ENCODE data around the gene AOC1. TPM values are rescaled to one million over a fixed set of nuclear protein-coding genes. Genes with fewer than 3 reads are reported as not detected.

Gene AOC1
- polyA plus RNA-seq, 2 of the 4 experiments (the other 2 are of a cell fraction), result not detected

DNA sequence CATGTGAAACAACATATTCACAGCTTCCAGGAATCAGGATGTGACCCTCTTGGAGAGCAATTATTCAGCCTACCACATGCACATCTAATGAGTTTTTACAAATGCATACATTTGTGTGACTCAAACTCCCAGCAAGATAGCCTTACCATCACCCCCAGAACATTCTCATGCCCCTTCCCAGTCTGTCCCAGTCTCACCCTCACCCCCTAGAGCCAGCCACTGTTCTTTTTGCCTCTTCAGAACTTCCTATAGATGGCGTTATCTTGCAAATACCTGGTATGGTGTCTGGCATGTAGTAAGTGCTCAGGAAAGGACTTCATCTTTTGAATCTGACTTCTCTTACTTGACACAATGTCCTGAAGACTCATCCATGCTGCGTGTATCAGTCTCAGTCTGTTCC lies 23.9 kb upstream of the AOC1 start:
- H3K4me1 ChIP-seq, result no peaks in the 10 kb centered on the region
- no peak overlapping the region for H3K4me2 ChIP-seq
- CTCF ChIA-PET, result no interaction called here
- DNase-seq (ENCODE audit: low read depth in 1 of 2, low spot score in 1 of 2) (no peak), ATAC-seq (no peak), FAIRE-seq (no peak)
- no peak for TF ChIP-seq EP300 (IDR thresholded peaks at IDR 0.05)
- TF ChIP-seq HOXA7 (CRISPR knock-in tag; IDR thresholded peaks at IDR 0.05), result no peak
- no peak for TF ChIP-seq PHF8 (IDR thresholded peaks at IDR 0.05; ENCODE audit: borderline replicate concordance, low read depth)
- TF ChIP-seq, protein P1, sequence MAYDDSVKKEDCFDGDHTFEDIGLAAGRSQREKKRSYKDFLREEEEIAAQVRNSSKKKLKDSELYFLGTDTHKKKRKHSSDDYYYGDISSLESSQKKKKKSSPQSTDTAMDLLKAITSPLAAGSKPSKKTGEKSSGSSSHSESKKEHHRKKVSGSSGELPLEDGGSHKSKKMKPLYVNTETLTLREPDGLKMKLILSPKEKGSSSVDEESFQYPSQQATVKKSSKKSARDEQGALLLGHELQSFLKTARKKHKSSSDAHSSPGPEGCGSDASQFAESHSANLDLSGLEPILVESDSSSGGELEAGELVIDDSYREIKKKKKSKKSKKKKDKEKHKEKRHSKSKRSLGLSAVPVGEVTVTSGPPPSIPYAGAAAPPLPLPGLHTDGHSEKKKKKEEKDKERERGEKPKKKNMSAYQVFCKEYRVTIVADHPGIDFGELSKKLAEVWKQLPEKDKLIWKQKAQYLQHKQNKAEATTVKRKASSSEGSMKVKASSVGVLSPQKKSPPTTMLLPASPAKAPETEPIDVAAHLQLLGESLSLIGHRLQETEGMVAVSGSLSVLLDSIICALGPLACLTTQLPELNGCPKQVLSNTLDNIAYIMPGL (CRISPR knock-in tag; IDR thresholded peaks at IDR 0.05; ENCODE audit: borderline replicate concordance), result no peak
- no peak for TF ChIP-seq EHF (CRISPR knock-in tag; IDR thresholded peaks at IDR 0.05)
- no peak for TF ChIP-seq HOXB5 (CRISPR knock-in tag; IDR thresholded peaks at IDR 0.05)
- TF ChIP-seq, protein P2, sequence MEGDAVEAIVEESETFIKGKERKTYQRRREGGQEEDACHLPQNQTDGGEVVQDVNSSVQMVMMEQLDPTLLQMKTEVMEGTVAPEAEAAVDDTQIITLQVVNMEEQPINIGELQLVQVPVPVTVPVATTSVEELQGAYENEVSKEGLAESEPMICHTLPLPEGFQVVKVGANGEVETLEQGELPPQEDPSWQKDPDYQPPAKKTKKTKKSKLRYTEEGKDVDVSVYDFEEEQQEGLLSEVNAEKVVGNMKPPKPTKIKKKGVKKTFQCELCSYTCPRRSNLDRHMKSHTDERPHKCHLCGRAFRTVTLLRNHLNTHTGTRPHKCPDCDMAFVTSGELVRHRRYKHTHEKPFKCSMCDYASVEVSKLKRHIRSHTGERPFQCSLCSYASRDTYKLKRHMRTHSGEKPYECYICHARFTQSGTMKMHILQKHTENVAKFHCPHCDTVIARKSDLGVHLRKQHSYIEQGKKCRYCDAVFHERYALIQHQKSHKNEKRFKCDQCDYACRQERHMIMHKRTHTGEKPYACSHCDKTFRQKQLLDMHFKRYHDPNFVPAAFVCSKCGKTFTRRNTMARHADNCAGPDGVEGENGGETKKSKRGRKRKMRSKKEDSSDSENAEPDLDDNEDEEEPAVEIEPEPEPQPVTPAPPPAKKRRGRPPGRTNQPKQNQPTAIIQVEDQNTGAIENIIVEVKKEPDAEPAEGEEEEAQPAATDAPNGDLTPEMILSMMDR (IDR thresholded peaks at IDR 0.05), result no peak
- TF ChIP-seq RARB (CRISPR knock-in tag; IDR thresholded peaks at IDR 0.05), result no peak
- TF ChIP-seq, protein P3, sequence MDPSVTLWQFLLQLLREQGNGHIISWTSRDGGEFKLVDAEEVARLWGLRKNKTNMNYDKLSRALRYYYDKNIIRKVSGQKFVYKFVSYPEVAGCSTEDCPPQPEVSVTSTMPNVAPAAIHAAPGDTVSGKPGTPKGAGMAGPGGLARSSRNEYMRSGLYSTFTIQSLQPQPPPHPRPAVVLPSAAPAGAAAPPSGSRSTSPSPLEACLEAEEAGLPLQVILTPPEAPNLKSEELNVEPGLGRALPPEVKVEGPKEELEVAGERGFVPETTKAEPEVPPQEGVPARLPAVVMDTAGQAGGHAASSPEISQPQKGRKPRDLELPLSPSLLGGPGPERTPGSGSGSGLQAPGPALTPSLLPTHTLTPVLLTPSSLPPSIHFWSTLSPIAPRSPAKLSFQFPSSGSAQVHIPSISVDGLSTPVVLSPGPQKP (IDR thresholded peaks at IDR 0.05; ENCODE audit: low read depth, low read length), result no peak
- TF ChIP-seq BHLHE40 (IDR thresholded peaks at IDR 0.05; ENCODE audit: low read depth, low read length), result no peak
- TF ChIP-seq ZFP36 (IDR thresholded peaks at IDR 0.05; ENCODE audit: borderline replicate concordance, partially characterized antibody), result no peak
- no peak for TF ChIP-seq RAD21 (conservative IDR thresholded peaks at IDR 0.05 in 1 of 2, IDR thresholded peaks at IDR 0.05 in 1 of 2)
- TF ChIP-seq, protein P4, sequence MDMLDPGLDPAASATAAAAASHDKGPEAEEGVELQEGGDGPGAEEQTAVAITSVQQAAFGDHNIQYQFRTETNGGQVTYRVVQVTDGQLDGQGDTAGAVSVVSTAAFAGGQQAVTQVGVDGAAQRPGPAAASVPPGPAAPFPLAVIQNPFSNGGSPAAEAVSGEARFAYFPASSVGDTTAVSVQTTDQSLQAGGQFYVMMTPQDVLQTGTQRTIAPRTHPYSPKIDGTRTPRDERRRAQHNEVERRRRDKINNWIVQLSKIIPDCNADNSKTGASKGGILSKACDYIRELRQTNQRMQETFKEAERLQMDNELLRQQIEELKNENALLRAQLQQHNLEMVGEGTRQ (IDR thresholded peaks at IDR 0.05), result no peak
- no peak for TF ChIP-seq CBX8 (IDR thresholded peaks at IDR 0.05)
- no peak for TF ChIP-seq CBX2 (IDR thresholded peaks at IDR 0.05; ENCODE audit: borderline replicate concordance, low read depth)
- TF ChIP-seq FOXS1 (CRISPR knock-in tag; IDR thresholded peaks at IDR 0.05), result no peak
- TF ChIP-seq NFE2L2 (conservative IDR thresholded peaks at IDR 0.05; ENCODE audit: low read length), result no peak
- no peak for TF ChIP-seq ZSCAN20 (CRISPR knock-in tag; IDR thresholded peaks at IDR 0.05)
- POLR2A ChIA-PET, result no interaction called here
- H3K27ac ChIP-seq, result no peak overlapping the region
- no peaks in the 10 kb centered on the region for H3K9me3 ChIP-seq
- WGBS (ENCODE audit: missing lambda C conversion rate), result 7% methylated on average over 2 of the region's 2 CpGs
- H3K4me3 ChIP-seq, result no peak overlapping the region

DNA sequence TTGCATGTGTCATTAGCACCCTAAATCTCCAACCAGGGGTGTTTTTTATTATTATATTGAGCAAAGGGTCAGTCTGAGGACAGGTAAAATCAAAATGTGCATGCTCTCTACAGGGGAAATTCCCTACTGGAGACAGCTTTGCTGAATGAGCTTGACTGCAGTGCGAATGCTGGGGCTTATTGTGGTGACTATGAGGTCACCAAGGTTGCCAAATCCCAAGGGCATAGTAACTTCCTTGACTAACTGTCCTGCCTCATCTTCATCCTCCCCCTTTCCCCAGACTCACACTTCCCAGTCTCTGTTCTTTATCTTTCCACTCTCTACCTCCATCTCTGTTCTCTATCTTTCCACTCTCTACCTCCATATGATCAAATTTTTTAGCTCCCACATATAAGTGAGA lies 22.9 kb upstream of the AOC1 start:
- WGBS (ENCODE audit: missing lambda C conversion rate), result 0% methylated on average over 1 of the region's 1 CpG
- Histone ChIP-seq H3K9me3 (no peaks in the 10 kb centered on the region), H3K4me3 (no peak overlapping the region), H3K4me1 (no peaks in the 10 kb centered on the region), H3K4me2 (no peak overlapping the region), H3K27ac (no peak overlapping the region)
- ChIA-PET POLR2A (no interaction called here), CTCF (interaction anchor here (0.9 kb wide), 1 partner anchor 69 kb away, joined by 3 read pairs; no protein-coding TSS in a partner anchor)
- no peak for ATAC-seq
- no peak for FAIRE-seq
- no peak for DNase-seq (ENCODE audit: low read depth in 1 of 2, low spot score in 1 of 2)
- TF ChIP-seq BHLHE40 (IDR thresholded peaks at IDR 0.05; ENCODE audit: low read depth, low read length) (no peak), PHF8 (IDR thresholded peaks at IDR 0.05; ENCODE audit: borderline replicate concordance, low read depth) (no peak), RAD21 (conservative IDR thresholded peaks at IDR 0.05 in 1 of 2, IDR thresholded peaks at IDR 0.05 in 1 of 2) (no peak), KDM1A (IDR thresholded peaks at IDR 0.05; ENCODE audit: low read depth) (no peak), POLR2AphosphoS2 (conservative IDR thresholded peaks at IDR 0.05; ENCODE audit: low read length) (no peak)
- TF ChIP-seq, protein P5, sequence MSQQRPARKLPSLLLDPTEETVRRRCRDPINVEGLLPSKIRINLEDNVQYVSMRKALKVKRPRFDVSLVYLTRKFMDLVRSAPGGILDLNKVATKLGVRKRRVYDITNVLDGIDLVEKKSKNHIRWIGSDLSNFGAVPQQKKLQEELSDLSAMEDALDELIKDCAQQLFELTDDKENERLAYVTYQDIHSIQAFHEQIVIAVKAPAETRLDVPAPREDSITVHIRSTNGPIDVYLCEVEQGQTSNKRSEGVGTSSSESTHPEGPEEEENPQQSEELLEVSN (IDR thresholded peaks at IDR 0.05; ENCODE audit: borderline replicate concordance, low read depth), result no peak

Data from A549 (cell line).